CMK (cell line): ENCODE measurements around the gene VWA8.
"Not testable (repeated sequence)": the region's sequence is repeated elsewhere in the genome, so short reads cannot be mapped to it uniquely, and the experiment has no call there.

Experiments used
- DNase-seq: peaks from one replicate; pipeline ENCODE4 v3.0.0-alpha.2; 2010; ENCODE audit warnings: low read depth

Gene VWA8

GRCh38 chr13:41645331-41645730, 315.6 kb downstream of the VWA8 start:
- DNase-seq = no peak

- no peak for DNase-seq
Observed at GRCh38 chr13:41644742-41645141, 316.2 kb downstream of the VWA8 start.

GRCh38 chr13:41643507-41643906, 317.4 kb downstream of the VWA8 start:
- no peak for DNase-seq

- no peak for DNase-seq
Observed at GRCh38 chr13:41641961-41642360, 318.9 kb downstream of the VWA8 start.

- no peak for DNase-seq
Observed at GRCh38 chr13:41641429-41641828, 319.5 kb downstream of the VWA8 start.

GRCh38 chr13:41639955-41640780, 320.7 kb downstream of the VWA8 start:
- DNase-seq = no peak

- no peak for DNase-seq
Observed at GRCh38 chr13:41639237-41639904, 321.5 kb downstream of the VWA8 start.

GRCh38 chr13:41637586-41637985, 323.3 kb downstream of the VWA8 start:
- DNase-seq = no peak

GRCh38 chr13:41637032-41637431, 323.9 kb downstream of the VWA8 start:
- not testable (repeated sequence) for DNase-seq

- not testable (repeated sequence) for DNase-seq
Observed at GRCh38 chr13:41636590-41636989, 324.3 kb downstream of the VWA8 start.

GRCh38 chr13:41634407-41634806, 326.5 kb downstream of the VWA8 start:
- no peak for DNase-seq

GRCh38 chr13:41633776-41634175, 327.1 kb downstream of the VWA8 start:
- DNase-seq = no peak

GRCh38 chr13:41631296-41631965, 329.5 kb downstream of the VWA8 start:
- DNase-seq = no peak

- DNase-seq = no peak
Observed at GRCh38 chr13:41627425-41627824, 333.5 kb downstream of the VWA8 start.

- DNase-seq = no peak
Observed at GRCh38 chr13:41624041-41624440, 336.9 kb downstream of the VWA8 start.

GRCh38 chr13:41622432-41623429, 338.2 kb downstream of the VWA8 start:
- DNase-seq = no peak

GRCh38 chr13:41621716-41622431, 339.0 kb downstream of the VWA8 start:
- no peak for DNase-seq

- not testable (repeated sequence) for DNase-seq
Observed at GRCh38 chr13:41617633-41618032, 343.3 kb downstream of the VWA8 start.

GRCh38 chr13:41616151-41616550, 344.8 kb downstream of the VWA8 start:
- no peak for DNase-seq

- DNase-seq = no peak
Observed at GRCh38 chr13:41615528-41615855, 345.4 kb downstream of the VWA8 start.
